Neural cell (in vitro differentiated cells): Measurements from ENCODE around the gene ENOX1. TPM values are rescaled to one million over a fixed set of nuclear protein-coding genes. Genes with fewer than 3 reads are reported as not detected.

Source experiments
- H2AFZ ChIP-seq: fragments of 200-600, 300-800 bp; sonication (generic), shearing (Covaris generic); 2 replicates; pipeline ENCODE4 v1.6.0; 2014; ENCODE audit warnings: low read depth, mild to moderate bottlenecking, antibody characterized with exemption, low read length, moderate library complexity
- H3F3A ChIP-seq: fragments of 200-600 bp; shearing (Covaris generic); 2 replicates; pipeline ENCODE4 v1.6.1; 2016; ENCODE audit warnings: mild to moderate bottlenecking, moderate library complexity, mixed read lengths, antibody characterized with exemption, low read length; ENCODE audit not compliant: insufficient read depth, poor library complexity, severe bottlenecking
- H3K27ac ChIP-seq: fragments of 200-600, 300-800 bp; sonication (generic), shearing (Covaris generic); 2 replicates; pipeline ENCODE4 v1.5.1; 2014; ENCODE audit warnings: mild to moderate bottlenecking, low read length, moderate library complexity
- H3K27me3 ChIP-seq: fragments of 300-800, 200-600 bp; sonication (generic), shearing (Covaris generic); 2 replicates; pipeline ENCODE4 v1.6.0; 2014; ENCODE audit warnings: mild to moderate bottlenecking, low read depth, low read length, moderate library complexity; ENCODE audit not compliant: insufficient read depth
- H3K36me3 ChIP-seq: fragments of 300-800, 200-600 bp; sonication (generic), shearing (Covaris generic); 2 replicates; pipeline ENCODE4 v1.5.1; 2014; ENCODE audit warnings: mild to moderate bottlenecking, antibody characterized with exemption, low read length, moderate library complexity; ENCODE audit not compliant: insufficient read depth
- H3K4me2 ChIP-seq: fragments of 300-800, 200-600 bp; sonication (generic), shearing (Covaris generic); 2 replicates; pipeline ENCODE4 v1.6.0; 2014; ENCODE audit warnings: mild to moderate bottlenecking, low read length
- H3K4me3 ChIP-seq: fragments of 300-800, 200-600 bp; sonication (generic), shearing (Covaris generic); 2 replicates; pipeline ENCODE4 v1.5.1; 2014; ENCODE audit warnings: mild to moderate bottlenecking, low read length, moderate library complexity
- H3K79me2 ChIP-seq: fragments of 200-600 bp; shearing (Covaris generic); replicated peaks from 2 replicates; pipeline ENCODE4 v1.6.0; 2014; ENCODE audit warnings: mild to moderate bottlenecking, low read length, moderate library complexity; ENCODE audit not compliant: insufficient read depth
- H3K9ac ChIP-seq: fragments of 300-800, 200-600 bp; sonication (generic), shearing (Covaris generic); 2 replicates; pipeline ENCODE4 v1.6.1; 2016; ENCODE audit warnings: mild to moderate bottlenecking, low read length, mixed read lengths
- H3K9me2 ChIP-seq: fragments of 200-600 bp; shearing (Covaris generic); 2 replicates; pipeline ENCODE4 v1.6.1; 2016; ENCODE audit warnings: mild to moderate bottlenecking, low read length, mixed read lengths; ENCODE audit not compliant: insufficient read depth
- H3K9me3 ChIP-seq: fragments of 200-600, 300-800 bp; sonication (generic), shearing (Covaris generic); 2 replicates; pipeline ENCODE4 v1.6.1; 2016; ENCODE audit warnings: mild to moderate bottlenecking, mixed run types, low read length, moderate library complexity, mixed read lengths
- H4K20me1 ChIP-seq: fragments of 200-600 bp; shearing (Covaris generic); 2 replicates; pipeline ENCODE4 v1.6.1; 2016; ENCODE audit warnings: mild to moderate bottlenecking, mixed run types; ENCODE audit not compliant: insufficient read depth
- CTCF ChIP-seq: fragments of 450-650 bp; IDR thresholded peaks from 2 replicates; pipeline ENCODE4 v1.5.1; 2014; ENCODE audit warnings: antibody characterized with exemption, mild to moderate bottlenecking, moderate library complexity; ENCODE audit not compliant: poor library complexity, severe bottlenecking
- EP300 ChIP-seq: fragments of 450-650 bp; conservative IDR thresholded peaks from 2 replicates; pipeline ENCODE4 v1.6.1; 2014; ENCODE audit warnings: antibody characterized with exemption, mild to moderate bottlenecking, moderate library complexity; ENCODE audit not compliant: poor library complexity, severe bottlenecking
- EZH2 ChIP-seq: fragments of 200-600, 300-800 bp; shearing (Covaris generic), sonication (generic); IDR thresholded peaks from 2 replicates; pipeline ENCODE4 v1.6.1; 2014; ENCODE audit warnings: antibody characterized with exemption, low read length, borderline replicate concordance, mild to moderate bottlenecking; ENCODE audit not compliant: insufficient read depth, poor library complexity, severe bottlenecking
- MXI1 ChIP-seq: fragments of 450-650 bp; conservative IDR thresholded peaks from 2 replicates; pipeline ENCODE4 v1.6.1; 2014; ENCODE audit warnings: antibody characterized with exemption, mild to moderate bottlenecking; ENCODE audit not compliant: poor library complexity, severe bottlenecking
- POLR2AphosphoS5 ChIP-seq: IDR thresholded peaks from 2 replicates; pipeline ENCODE4 v1.6.1; 2012
- RAD21 ChIP-seq: fragments of 450-650 bp; conservative IDR thresholded peaks from 2 replicates; pipeline ENCODE4 v1.6.1; 2014; ENCODE audit warnings: antibody characterized with exemption, mild to moderate bottlenecking, moderate library complexity
- REST ChIP-seq: IDR thresholded peaks from 2 replicates; pipeline ENCODE4 v1.6.1; 2012; ENCODE audit warnings: borderline replicate concordance
- SMC3 ChIP-seq: fragments of 450-650 bp; conservative IDR thresholded peaks from 2 replicates; pipeline ENCODE4 v1.6.1; 2014; ENCODE audit warnings: antibody characterized with exemption, mild to moderate bottlenecking, moderate library complexity; ENCODE audit not compliant: poor library complexity
- TAF1 ChIP-seq: IDR thresholded peaks from 2 replicates; pipeline ENCODE4 v1.6.1; 2012; ENCODE audit warnings: low read depth
- polyA plus RNA-seq: library from polyadenylated mRNA; depleted of rRNA; stranded (reverse); fragments of >200 nt; gene quantifications from 2 replicates; pipeline ENCODE4 v1.2.3, GENCODE V29; 2014

ENOX1 gene
- polyA plus RNA-seq, 1 donor from 2014 or later = 42.6 TPM

DNA sequence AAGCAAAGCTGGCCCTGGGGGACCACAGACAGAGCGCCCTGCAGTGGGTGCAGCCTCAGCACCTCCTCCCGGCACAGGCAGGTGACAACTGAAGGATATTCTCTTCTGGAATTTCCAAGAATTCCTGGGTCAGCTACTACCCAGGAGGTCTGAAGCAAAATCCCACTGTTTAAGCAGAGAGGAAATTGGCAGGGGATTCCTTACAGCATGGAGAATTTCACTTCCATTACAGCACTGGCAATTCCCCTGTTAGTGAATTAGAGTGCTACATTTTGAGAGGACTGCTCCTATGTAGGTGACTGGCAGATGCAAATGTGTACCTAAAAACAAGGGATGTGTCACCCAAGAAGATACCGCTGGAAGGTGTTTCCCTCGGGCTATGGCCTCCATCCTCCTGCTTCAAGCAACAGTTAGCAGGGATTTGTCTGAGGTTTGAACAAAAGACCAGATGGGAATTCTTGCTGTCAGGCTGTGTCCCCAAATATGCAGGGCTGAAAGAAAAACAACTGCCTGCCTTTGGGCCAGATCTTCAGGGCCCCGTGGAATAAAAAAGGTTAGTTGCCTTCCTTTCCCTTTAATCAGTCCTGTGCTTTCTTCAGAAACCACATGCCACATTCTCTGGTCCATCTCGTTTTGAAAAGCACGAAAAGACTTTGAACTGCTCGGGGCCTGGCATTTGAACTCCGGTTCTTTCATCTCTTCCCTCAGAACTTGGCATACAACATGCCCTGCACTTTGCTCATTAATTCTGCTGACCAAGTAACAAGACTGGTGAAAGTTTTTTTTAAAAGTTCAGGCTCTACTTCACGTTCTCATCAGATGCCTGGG lies 466.9 kb downstream of the ENOX1 start:
- Histone ChIP-seq H3K36me3 (peaks cover 12% of the 10 kb centered on the region), H4K20me1 (no peaks in the 10 kb centered on the region), H3F3A (no peaks in the 10 kb centered on the region), H3K9ac (no peak overlapping the region), H3K27ac (no peak overlapping the region), H3K4me3 (no peak overlapping the region), H2AFZ (no peak overlapping the region), H3K27me3 (no peaks in the 10 kb centered on the region), H3K4me2 (no peak overlapping the region), H3K9me3 (no peaks in the 10 kb centered on the region), H3K79me2 (no peaks in the 10 kb centered on the region), H3K9me2 (no peaks in the 10 kb centered on the region)
- no peak for TF ChIP-seq MXI1
- no peak for TF ChIP-seq EZH2
- TF ChIP-seq EP300 = no peak
- TF ChIP-seq SMC3 = no peak
- no peak for TF ChIP-seq POLR2AphosphoS5
- TF ChIP-seq RAD21 = no peak
- TF ChIP-seq REST = no peak
- TF ChIP-seq TAF1 = no peak
- no peak for TF ChIP-seq CTCF

DNA sequence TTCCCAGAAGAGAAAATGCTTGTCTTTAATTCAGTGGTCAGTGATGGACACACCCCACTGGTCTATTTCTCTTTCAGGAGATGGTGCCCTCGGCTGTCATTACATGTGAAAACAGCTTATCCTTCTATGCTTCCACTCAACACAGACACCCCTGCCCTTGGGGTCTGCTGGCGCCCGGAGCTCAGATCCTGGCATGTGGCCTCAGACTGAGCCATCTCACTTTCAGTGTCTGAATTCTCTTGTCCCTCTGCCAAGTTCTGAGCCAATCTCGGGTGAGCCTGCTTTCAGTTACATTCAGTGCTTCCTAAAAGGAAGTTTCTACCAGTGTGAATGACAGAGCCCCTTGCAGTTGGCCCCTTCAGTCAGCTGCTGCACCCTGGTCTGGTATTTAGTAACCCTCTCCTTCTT lies 469.8 kb downstream of the ENOX1 start:
- H3K27ac ChIP-seq = no peak overlapping the region
- no peaks in the 10 kb centered on the region for H4K20me1 ChIP-seq
- H2AFZ ChIP-seq = no peak overlapping the region
- H3K9ac ChIP-seq = no peak overlapping the region
- H3F3A ChIP-seq = no peaks in the 10 kb centered on the region
- H3K9me2 ChIP-seq = no peaks in the 10 kb centered on the region
- H3K36me3 ChIP-seq = peaks cover 11% of the 10 kb centered on the region
- no peaks in the 10 kb centered on the region for H3K27me3 ChIP-seq
- no peaks in the 10 kb centered on the region for H3K79me2 ChIP-seq
- no peak overlapping the region for H3K4me2 ChIP-seq
- TF ChIP-seq REST (no peak), EZH2 (no peak), CTCF (no peak)
- H3K4me3 ChIP-seq = no peak overlapping the region
- H3K9me3 ChIP-seq = no peaks in the 10 kb centered on the region
